ENCODE measurements around the gene RHOB. TPM values are rescaled to one million over a fixed set of nuclear protein-coding genes. Genes with fewer than 3 reads are reported as not detected.

RHOB gene
- polyA plus RNA-seq, 1 of the 3 experiments (the other 2 are of a cell fraction) = 50.3 TPM

DNA sequence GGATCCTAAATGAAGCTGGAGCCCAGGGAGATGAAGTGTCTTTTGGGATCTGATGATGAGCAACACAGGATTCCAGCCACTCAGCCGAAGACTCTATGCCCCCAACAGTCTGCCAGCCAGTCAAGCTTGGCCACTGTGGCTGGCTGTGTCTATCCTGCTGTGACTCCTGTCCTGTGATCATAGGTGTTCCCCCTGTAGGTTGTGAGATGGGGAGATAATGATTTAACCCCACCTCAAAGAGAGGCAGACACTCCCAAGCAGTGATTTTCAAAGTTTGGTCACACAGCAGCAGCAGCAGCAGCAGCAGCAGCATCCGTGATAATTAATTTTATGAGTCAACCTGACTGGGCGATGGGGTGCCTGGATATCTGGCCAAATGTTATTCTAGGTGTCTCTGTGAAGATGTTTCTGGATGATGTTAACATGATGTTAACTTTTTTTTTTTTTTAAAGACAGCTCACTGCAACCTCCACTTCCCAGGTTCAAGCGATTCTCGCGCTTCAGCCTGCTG lies 21.4 kb upstream of the RHOB start (continued):
- TF ChIP-seq GABPA (IDR thresholded peaks at IDR 0.05; ENCODE audit: low read depth) (no peak), SMC3 (IDR thresholded peaks at IDR 0.05; ENCODE audit: low read depth, low read length) (no peak), MXI1 (IDR thresholded peaks at IDR 0.05; ENCODE audit: low read depth, low read length) (no peak), RAD21 (IDR thresholded peaks at IDR 0.05; ENCODE audit: low read length) (no peak), FOXM1 (IDR thresholded peaks at IDR 0.05; ENCODE audit: low read depth) (no peak), JUND (IDR thresholded peaks at IDR 0.05) (0 out of 2 replicates have a peak, but pooled peaks have one; percentile 35), MEF2A (IDR thresholded peaks at IDR 0.05; ENCODE audit: borderline replicate concordance, low read depth) (no peak), FOXJ3 (CRISPR knock-in tag; IDR thresholded peaks at IDR 0.05) (no peak), TEAD4 (IDR thresholded peaks at IDR 0.05; ENCODE audit: borderline replicate concordance, insufficient read depth) (no peak), GATA2 (CRISPR knock-in tag; IDR thresholded peaks at IDR 0.05) (peak; percentile 44), CHD2 (IDR thresholded peaks at IDR 0.05; ENCODE audit: low read length, partially characterized antibody) (no peak), TCF12 (IDR thresholded peaks at IDR 0.05) (peak; percentile 84), NRF1 (IDR thresholded peaks at IDR 0.05; ENCODE audit: low read depth, low read length) (no peak), TAF1 (IDR thresholded peaks at IDR 0.05; ENCODE audit: borderline replicate concordance, low read depth, low read length) (no peak), ELF1 (IDR thresholded peaks at IDR 0.05) (no peak), RXRA (IDR thresholded peaks at IDR 0.05; ENCODE audit: borderline replicate concordance, low read depth) (no peak), ZBTB33 (IDR thresholded peaks at IDR 0.05; ENCODE audit: borderline replicate concordance, low read depth) (0 out of 2 replicates have a peak, but pooled peaks have one; percentile 16), NFIC (IDR thresholded peaks at IDR 0.05; ENCODE audit: borderline replicate concordance) (peak; percentile 59; the same call in 1 of the 2 replicates), RFX5 (IDR thresholded peaks at IDR 0.05; ENCODE audit: low read length) (no peak), POLR2AphosphoS5 (IDR thresholded peaks at IDR 0.05; ENCODE audit: low read depth, low read length) (no peak; the same call in 1 of the 2 replicates)
- TF ChIP-seq, protein P1, sequence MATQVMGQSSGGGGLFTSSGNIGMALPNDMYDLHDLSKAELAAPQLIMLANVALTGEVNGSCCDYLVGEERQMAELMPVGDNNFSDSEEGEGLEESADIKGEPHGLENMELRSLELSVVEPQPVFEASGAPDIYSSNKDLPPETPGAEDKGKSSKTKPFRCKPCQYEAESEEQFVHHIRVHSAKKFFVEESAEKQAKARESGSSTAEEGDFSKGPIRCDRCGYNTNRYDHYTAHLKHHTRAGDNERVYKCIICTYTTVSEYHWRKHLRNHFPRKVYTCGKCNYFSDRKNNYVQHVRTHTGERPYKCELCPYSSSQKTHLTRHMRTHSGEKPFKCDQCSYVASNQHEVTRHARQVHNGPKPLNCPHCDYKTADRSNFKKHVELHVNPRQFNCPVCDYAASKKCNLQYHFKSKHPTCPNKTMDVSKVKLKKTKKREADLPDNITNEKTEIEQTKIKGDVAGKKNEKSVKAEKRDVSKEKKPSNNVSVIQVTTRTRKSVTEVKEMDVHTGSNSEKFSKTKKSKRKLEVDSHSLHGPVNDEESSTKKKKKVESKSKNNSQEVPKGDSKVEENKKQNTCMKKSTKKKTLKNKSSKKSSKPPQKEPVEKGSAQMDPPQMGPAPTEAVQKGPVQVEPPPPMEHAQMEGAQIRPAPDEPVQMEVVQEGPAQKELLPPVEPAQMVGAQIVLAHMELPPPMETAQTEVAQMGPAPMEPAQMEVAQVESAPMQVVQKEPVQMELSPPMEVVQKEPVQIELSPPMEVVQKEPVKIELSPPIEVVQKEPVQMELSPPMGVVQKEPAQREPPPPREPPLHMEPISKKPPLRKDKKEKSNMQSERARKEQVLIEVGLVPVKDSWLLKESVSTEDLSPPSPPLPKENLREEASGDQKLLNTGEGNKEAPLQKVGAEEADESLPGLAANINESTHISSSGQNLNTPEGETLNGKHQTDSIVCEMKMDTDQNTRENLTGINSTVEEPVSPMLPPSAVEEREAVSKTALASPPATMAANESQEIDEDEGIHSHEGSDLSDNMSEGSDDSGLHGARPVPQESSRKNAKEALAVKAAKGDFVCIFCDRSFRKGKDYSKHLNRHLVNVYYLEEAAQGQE (IDR thresholded peaks at IDR 0.05; ENCODE audit: low read depth, low read length) = no peak
- TF ChIP-seq, protein P2, sequence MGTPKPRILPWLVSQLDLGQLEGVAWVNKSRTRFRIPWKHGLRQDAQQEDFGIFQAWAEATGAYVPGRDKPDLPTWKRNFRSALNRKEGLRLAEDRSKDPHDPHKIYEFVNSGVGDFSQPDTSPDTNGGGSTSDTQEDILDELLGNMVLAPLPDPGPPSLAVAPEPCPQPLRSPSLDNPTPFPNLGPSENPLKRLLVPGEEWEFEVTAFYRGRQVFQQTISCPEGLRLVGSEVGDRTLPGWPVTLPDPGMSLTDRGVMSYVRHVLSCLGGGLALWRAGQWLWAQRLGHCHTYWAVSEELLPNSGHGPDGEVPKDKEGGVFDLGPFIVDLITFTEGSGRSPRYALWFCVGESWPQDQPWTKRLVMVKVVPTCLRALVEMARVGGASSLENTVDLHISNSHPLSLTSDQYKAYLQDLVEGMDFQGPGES (IDR thresholded peaks at IDR 0.05; ENCODE audit: low read depth, low read length) = no peak
- TF ChIP-seq, protein P3, sequence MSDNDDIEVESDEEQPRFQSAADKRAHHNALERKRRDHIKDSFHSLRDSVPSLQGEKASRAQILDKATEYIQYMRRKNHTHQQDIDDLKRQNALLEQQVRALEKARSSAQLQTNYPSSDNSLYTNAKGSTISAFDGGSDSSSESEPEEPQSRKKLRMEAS (IDR thresholded peaks at IDR 0.05; ENCODE audit: low read depth) = no peak
- TF ChIP-seq, protein P4, sequence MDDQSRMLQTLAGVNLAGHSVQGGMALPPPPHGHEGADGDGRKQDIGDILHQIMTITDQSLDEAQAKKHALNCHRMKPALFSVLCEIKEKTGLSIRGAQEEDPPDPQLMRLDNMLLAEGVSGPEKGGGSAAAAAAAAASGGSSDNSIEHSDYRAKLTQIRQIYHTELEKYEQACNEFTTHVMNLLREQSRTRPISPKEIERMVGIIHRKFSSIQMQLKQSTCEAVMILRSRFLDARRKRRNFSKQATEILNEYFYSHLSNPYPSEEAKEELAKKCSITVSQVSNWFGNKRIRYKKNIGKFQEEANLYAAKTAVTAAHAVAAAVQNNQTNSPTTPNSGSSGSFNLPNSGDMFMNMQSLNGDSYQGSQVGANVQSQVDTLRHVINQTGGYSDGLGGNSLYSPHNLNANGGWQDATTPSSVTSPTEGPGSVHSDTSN (IDR thresholded peaks at IDR 0.05) = peak; percentile 80

Data from SK-N-SH (cell line).